HEK293 (cell line): Measurements from ENCODE around the gene NLGN3.
A peak's percentile ranks its signal among the peaks of the same experiment; 100 is the strongest.

Experiments used
- GLIS2 ChIP-seq: fragments of 450-650 bp; formaldehyde crosslinking; IDR thresholded peaks from 2 replicates; pipeline ENCODE4 v1.5.1; 2016; ENCODE audit warnings: missing biosample characterization, missing genetic modification characterization
- PRDM1 ChIP-seq: fragments of 450-650 bp; formaldehyde crosslinking; IDR thresholded peaks from 2 replicates; pipeline ENCODE4; 2016; ENCODE audit warnings: missing biosample characterization, missing genetic modification characterization
- YY1 ChIP-seq: fragments of 450-650 bp; formaldehyde crosslinking; IDR thresholded peaks from 2 replicates; pipeline ENCODE4 v1.5.1; 2018; ENCODE audit warnings: missing biosample characterization, missing genetic modification characterization
- ZBTB1 ChIP-seq: fragments of 450-650 bp; formaldehyde crosslinking; IDR thresholded peaks from 2 replicates; pipeline ENCODE4 v1.5.1; 2016; ENCODE audit warnings: missing biosample characterization, missing genetic modification characterization
- ZBTB17 ChIP-seq: fragments of 450-650 bp; formaldehyde crosslinking; IDR thresholded peaks from 2 replicates; pipeline ENCODE4 v1.5.1; 2016; ENCODE audit warnings: missing biosample characterization, missing genetic modification characterization
- ZFP37 ChIP-seq: fragments of 450-650 bp; formaldehyde crosslinking; IDR thresholded peaks from 2 replicates; pipeline ENCODE4 v1.5.1; 2016; ENCODE audit warnings: missing biosample characterization, missing genetic modification characterization
- ZNF174 ChIP-seq: fragments of 450-650 bp; formaldehyde crosslinking; IDR thresholded peaks from 2 replicates; pipeline ENCODE4 v1.5.0; 2017; ENCODE audit warnings: missing biosample characterization, mild to moderate bottlenecking, missing genetic modification characterization
- ZNF223 ChIP-seq: fragments of 450-650 bp; formaldehyde crosslinking; IDR thresholded peaks from 2 replicates; pipeline ENCODE4 v1.5.1; 2016; ENCODE audit warnings: missing biosample characterization, missing genetic modification characterization
- ZNF248 ChIP-seq: fragments of 450-650 bp; formaldehyde crosslinking; IDR thresholded peaks from 2 replicates; pipeline ENCODE4 v1.5.1; 2017; ENCODE audit warnings: missing biosample characterization, missing genetic modification characterization
- ZNF311 ChIP-seq: fragments of 450-650 bp; formaldehyde crosslinking; IDR thresholded peaks from 2 replicates; pipeline ENCODE4 v1.5.1; 2017; ENCODE audit warnings: missing biosample characterization, missing genetic modification characterization, borderline replicate concordance
- ZNF350 ChIP-seq: fragments of 450-650 bp; formaldehyde crosslinking; IDR thresholded peaks from 2 replicates; pipeline ENCODE4 v1.5.0; 2017; ENCODE audit warnings: missing biosample characterization, mild to moderate bottlenecking, missing genetic modification characterization
- ZNF366 ChIP-seq: fragments of 450-650 bp; formaldehyde crosslinking; conservative IDR thresholded peaks from 2 replicates; pipeline ENCODE4 v1.5.1; 2016; ENCODE audit warnings: missing biosample characterization, missing genetic modification characterization
- ZNF394 ChIP-seq: fragments of 450-650 bp; formaldehyde crosslinking; IDR thresholded peaks from 2 replicates; pipeline ENCODE4 v1.5.1; 2016; ENCODE audit warnings: missing biosample characterization, missing genetic modification characterization, mild to moderate bottlenecking, moderate library complexity, borderline replicate concordance
- ZNF423 ChIP-seq: fragments of 450-650 bp; formaldehyde crosslinking; IDR thresholded peaks from 2 replicates; pipeline ENCODE4 v1.5.1; 2016; ENCODE audit warnings: missing biosample characterization, missing genetic modification characterization
- ZNF473 ChIP-seq: fragments of 450-650 bp; formaldehyde crosslinking; IDR thresholded peaks from 2 replicates; pipeline ENCODE4 v1.5.1; 2017; ENCODE audit warnings: missing biosample characterization, missing genetic modification characterization
- ZNF521 ChIP-seq: fragments of 450-650 bp; formaldehyde crosslinking; IDR thresholded peaks from 2 replicates; pipeline ENCODE4 v1.5.1; 2017; ENCODE audit warnings: missing biosample characterization, mild to moderate bottlenecking, missing genetic modification characterization
- ZNF555 ChIP-seq: fragments of 450-650 bp; formaldehyde crosslinking; conservative IDR thresholded peaks from 2 replicates; pipeline ENCODE4 v1.5.1; 2017; ENCODE audit warnings: missing biosample characterization, mild to moderate bottlenecking, missing genetic modification characterization, inconsistent platforms
- ZNF624 ChIP-seq: fragments of 450-650 bp; formaldehyde crosslinking; IDR thresholded peaks from 2 replicates; pipeline ENCODE4 v1.5.1; 2017; ENCODE audit warnings: missing biosample characterization, missing genetic modification characterization
- ZNF660 ChIP-seq: fragments of 450-650 bp; IDR thresholded peaks from 2 replicates; pipeline ENCODE4 v1.5.1; 2018; ENCODE audit warnings: missing biosample characterization, mild to moderate bottlenecking, missing genetic modification characterization
- TF ChIP-seq, protein P1 (sequence below): fragments of 450-650 bp; formaldehyde crosslinking; IDR thresholded peaks from 2 replicates; pipeline ENCODE4 v1.5.1; 2016; ENCODE audit warnings: missing biosample characterization, missing genetic modification characterization
- TF ChIP-seq, protein P2 (sequence below): fragments of 450-650 bp; formaldehyde crosslinking; conservative IDR thresholded peaks from 2 replicates; pipeline ENCODE4 v1.5.1; 2016; ENCODE audit warnings: low read depth, missing biosample characterization, missing genetic modification characterization
- TF ChIP-seq, protein P3 (sequence below): fragments of 450-650 bp; formaldehyde crosslinking; IDR thresholded peaks from 2 replicates; pipeline ENCODE4 v1.5.1; 2016; ENCODE audit warnings: missing biosample characterization, missing genetic modification characterization, borderline replicate concordance
- TF ChIP-seq, protein P4 (sequence below): fragments of 450-650 bp; formaldehyde crosslinking; IDR thresholded peaks from 2 replicates; pipeline ENCODE4 v1.5.1; 2017; ENCODE audit warnings: missing biosample characterization, missing genetic modification characterization
- TF ChIP-seq, protein P5 (sequence below): fragments of 450-650 bp; formaldehyde crosslinking; IDR thresholded peaks from 2 replicates; pipeline ENCODE4 v1.5.1; 2016; ENCODE audit warnings: missing biosample characterization, missing genetic modification characterization
- TF ChIP-seq, protein P6 (sequence below): fragments of 450-650 bp; formaldehyde crosslinking; IDR thresholded peaks from 2 replicates; pipeline ENCODE4; 2016; ENCODE audit warnings: missing biosample characterization, missing genetic modification characterization

NLGN3 gene

DNA sequence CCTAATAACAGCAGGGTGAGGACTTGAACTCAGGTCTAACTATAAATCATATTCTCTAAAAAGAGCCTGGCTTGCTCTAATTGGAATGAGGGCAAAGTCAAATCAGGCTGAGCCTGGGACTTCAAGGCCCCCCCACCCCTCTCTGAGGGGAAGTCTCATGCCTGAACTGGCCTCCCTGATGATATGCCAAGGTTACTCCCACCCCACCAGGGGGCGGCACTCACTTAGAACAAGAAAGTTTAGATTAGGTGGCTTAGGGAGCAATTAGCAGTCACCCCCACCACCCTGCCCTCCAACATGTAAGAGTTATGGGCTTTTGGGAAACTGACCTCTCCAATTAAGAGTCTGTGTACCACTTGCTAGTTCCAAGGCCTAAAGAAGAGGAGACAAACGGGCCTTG, 46.3 kb upstream of the NLGN3 start (continued):
- TF ChIP-seq ZBTB1 (no peak), ZNF366 (tag by site-specific recombination) (no peak), ZNF555 (no peak), ZFP37 (tag by site-specific recombination) (no peak), ZNF248 (tag by site-specific recombination) (no peak), ZNF521 (tag by site-specific recombination) (no peak), ZNF394 (no peak), ZNF473 (tag by site-specific recombination) (no peak), ZNF174 (tag by site-specific recombination) (no peak), ZBTB17 (tag by site-specific recombination) (0 out of 2 replicates have a peak, but pooled peaks have one; percentile 29), ZNF223 (no peak), ZNF624 (tag by site-specific recombination) (no peak), ZNF660 (no peak), YY1 (tag by site-specific recombination) (no peak), ZNF423 (0 out of 2 replicates have a peak, but pooled peaks have one; percentile 22), GLIS2 (tag by site-specific recombination) (no peak), PRDM1 (0 out of 2 replicates have a peak, but pooled peaks have one; percentile 8), ZNF311 (tag by site-specific recombination) (no peak), ZNF350 (tag by site-specific recombination) (no peak)
- TF ChIP-seq, protein P1, sequence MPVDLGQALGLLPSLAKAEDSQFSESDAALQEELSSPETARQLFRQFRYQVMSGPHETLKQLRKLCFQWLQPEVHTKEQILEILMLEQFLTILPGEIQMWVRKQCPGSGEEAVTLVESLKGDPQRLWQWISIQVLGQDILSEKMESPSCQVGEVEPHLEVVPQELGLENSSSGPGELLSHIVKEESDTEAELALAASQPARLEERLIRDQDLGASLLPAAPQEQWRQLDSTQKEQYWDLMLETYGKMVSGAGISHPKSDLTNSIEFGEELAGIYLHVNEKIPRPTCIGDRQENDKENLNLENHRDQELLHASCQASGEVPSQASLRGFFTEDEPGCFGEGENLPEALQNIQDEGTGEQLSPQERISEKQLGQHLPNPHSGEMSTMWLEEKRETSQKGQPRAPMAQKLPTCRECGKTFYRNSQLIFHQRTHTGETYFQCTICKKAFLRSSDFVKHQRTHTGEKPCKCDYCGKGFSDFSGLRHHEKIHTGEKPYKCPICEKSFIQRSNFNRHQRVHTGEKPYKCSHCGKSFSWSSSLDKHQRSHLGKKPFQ (tag by site-specific recombination), result no peak
- TF ChIP-seq, protein P2, sequence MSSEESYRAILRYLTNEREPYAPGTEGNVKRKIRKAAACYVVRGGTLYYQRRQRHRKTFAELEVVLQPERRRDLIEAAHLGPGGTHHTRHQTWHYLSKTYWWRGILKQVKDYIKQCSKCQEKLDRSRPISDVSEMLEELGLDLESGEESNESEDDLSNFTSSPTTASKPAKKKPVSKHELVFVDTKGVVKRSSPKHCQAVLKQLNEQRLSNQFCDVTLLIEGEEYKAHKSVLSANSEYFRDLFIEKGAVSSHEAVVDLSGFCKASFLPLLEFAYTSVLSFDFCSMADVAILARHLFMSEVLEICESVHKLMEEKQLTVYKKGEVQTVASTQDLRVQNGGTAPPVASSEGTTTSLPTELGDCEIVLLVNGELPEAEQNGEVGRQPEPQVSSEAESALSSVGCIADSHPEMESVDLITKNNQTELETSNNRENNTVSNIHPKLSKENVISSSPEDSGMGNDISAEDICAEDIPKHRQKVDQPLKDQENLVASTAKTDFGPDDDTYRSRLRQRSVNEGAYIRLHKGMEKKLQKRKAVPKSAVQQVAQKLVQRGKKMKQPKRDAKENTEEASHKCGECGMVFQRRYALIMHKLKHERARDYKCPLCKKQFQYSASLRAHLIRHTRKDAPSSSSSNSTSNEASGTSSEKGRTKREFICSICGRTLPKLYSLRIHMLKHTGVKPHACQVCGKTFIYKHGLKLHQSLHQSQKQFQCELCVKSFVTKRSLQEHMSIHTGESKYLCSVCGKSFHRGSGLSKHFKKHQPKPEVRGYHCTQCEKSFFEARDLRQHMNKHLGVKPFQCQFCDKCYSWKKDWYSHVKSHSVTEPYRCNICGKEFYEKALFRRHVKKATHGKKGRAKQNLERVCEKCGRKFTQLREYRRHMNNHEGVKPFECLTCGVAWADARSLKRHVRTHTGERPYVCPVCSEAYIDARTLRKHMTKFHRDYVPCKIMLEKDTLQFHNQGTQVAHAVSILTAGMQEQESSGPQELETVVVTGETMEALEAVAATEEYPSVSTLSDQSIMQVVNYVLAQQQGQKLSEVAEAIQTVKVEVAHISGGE (tag by site-specific recombination), result no peak
- TF ChIP-seq, protein P3, sequence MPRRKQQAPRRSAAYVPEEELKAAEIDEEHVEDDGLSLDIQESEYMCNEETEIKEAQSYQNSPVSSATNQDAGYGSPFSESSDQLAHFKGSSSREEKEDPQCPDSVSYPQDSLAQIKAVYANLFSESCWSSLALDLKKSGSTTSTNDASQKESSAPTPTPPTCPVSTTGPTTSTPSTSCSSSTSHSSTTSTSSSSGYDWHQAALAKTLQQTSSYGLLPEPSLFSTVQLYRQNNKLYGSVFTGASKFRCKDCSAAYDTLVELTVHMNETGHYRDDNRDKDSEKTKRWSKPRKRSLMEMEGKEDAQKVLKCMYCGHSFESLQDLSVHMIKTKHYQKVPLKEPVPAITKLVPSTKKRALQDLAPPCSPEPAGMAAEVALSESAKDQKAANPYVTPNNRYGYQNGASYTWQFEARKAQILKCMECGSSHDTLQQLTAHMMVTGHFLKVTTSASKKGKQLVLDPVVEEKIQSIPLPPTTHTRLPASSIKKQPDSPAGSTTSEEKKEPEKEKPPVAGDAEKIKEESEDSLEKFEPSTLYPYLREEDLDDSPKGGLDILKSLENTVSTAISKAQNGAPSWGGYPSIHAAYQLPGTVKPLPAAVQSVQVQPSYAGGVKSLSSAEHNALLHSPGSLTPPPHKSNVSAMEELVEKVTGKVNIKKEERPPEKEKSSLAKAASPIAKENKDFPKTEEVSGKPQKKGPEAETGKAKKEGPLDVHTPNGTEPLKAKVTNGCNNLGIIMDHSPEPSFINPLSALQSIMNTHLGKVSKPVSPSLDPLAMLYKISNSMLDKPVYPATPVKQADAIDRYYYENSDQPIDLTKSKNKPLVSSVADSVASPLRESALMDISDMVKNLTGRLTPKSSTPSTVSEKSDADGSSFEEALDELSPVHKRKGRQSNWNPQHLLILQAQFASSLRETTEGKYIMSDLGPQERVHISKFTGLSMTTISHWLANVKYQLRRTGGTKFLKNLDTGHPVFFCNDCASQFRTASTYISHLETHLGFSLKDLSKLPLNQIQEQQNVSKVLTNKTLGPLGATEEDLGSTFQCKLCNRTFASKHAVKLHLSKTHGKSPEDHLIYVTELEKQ (tag by site-specific recombination), result no peak
- TF ChIP-seq, protein P4, sequence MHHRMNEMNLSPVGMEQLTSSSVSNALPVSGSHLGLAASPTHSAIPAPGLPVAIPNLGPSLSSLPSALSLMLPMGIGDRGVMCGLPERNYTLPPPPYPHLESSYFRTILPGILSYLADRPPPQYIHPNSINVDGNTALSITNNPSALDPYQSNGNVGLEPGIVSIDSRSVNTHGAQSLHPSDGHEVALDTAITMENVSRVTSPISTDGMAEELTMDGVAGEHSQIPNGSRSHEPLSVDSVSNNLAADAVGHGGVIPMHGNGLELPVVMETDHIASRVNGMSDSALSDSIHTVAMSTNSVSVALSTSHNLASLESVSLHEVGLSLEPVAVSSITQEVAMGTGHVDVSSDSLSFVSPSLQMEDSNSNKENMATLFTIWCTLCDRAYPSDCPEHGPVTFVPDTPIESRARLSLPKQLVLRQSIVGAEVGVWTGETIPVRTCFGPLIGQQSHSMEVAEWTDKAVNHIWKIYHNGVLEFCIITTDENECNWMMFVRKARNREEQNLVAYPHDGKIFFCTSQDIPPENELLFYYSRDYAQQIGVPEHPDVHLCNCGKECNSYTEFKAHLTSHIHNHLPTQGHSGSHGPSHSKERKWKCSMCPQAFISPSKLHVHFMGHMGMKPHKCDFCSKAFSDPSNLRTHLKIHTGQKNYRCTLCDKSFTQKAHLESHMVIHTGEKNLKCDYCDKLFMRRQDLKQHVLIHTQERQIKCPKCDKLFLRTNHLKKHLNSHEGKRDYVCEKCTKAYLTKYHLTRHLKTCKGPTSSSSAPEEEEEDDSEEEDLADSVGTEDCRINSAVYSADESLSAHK (tag by site-specific recombination), result no peak
- TF ChIP-seq, protein P5, sequence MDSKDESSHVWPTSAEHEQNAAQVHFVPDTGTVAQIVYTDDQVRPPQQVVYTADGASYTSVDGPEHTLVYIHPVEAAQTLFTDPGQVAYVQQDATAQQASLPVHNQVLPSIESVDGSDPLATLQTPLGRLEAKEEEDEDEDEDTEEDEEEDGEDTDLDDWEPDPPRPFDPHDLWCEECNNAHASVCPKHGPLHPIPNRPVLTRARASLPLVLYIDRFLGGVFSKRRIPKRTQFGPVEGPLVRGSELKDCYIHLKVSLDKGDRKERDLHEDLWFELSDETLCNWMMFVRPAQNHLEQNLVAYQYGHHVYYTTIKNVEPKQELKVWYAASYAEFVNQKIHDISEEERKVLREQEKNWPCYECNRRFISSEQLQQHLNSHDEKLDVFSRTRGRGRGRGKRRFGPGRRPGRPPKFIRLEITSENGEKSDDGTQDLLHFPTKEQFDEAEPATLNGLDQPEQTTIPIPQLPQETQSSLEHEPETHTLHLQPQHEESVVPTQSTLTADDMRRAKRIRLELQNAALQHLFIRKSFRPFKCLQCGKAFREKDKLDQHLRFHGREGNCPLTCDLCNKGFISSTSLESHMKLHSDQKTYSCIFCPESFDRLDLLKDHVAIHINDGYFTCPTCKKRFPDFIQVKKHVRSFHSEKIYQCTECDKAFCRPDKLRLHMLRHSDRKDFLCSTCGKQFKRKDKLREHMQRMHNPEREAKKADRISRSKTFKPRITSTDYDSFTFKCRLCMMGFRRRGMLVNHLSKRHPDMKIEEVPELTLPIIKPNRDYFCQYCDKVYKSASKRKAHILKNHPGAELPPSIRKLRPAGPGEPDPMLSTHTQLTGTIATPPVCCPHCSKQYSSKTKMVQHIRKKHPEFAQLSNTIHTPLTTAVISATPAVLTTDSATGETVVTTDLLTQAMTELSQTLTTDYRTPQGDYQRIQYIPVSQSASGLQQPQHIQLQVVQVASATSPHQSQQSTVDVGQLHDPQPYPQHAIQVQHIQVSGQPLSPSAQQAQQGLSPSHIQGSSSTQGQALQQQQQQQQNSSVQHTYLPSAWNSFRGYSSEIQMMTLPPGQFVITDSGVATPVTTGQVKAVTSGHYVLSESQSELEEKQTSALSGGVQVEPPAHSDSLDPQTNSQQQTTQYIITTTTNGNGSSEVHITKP (tag by site-specific recombination), result no peak
- TF ChIP-seq, protein P6, sequence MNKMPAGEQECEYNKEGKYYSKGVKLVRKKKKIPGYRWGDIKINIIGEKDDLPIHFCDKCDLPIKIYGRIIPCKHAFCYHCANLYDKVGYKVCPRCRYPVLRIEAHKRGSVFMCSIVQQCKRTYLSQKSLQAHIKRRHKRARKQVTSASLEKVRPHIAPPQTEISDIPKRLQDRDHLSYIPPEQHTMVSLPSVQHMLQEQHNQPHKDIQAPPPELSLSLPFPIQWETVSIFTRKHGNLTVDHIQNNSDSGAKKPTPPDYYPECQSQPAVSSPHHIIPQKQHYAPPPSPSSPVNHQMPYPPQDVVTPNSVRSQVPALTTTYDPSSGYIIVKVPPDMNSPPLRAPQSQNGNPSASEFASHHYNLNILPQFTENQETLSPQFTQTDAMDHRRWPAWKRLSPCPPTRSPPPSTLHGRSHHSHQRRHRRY (tag by site-specific recombination), result no peak
